GM21737 (cell line): ENCODE measurements around the gene GRK7.
"Not testable (repeated sequence)": the region's sequence is repeated elsewhere in the genome, so short reads cannot be mapped to it uniquely, and the experiment has no call there.

Experiments
- ATAC-seq: cut with Tn5 transposase; IDR thresholded peaks from one replicate; pipeline ENCODE4 v1.9.1; 2021; ENCODE audit warnings: mild to moderate bottlenecking, moderate library complexity; ENCODE audit not compliant: unreplicated experiment

Gene GRK7

DNA sequence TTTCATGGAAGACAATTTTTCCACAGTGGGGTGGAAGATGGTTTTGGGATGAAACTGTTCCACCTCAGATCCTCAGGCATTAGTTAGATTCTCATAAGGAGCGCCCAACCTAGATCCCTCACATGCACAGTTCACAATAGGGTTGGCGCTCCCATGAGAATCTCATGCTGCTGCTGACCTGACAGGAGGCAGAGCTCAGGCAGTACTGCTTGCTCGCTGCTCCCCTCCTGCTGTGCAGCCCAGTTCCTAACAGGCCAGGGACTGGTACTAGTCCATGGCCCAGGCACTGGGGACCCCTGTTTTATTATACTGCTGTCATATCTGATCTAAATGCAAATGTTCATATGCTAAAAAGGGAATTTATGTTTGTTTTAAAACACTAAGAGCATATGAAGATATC lies 9.8 kb upstream of the GRK7 start:
- no peak for ATAC-seq

- no peak for ATAC-seq
These were observed 9.2 kb upstream of the GRK7 start for GRCh38 chr3:141754032-141754431.

DNA sequence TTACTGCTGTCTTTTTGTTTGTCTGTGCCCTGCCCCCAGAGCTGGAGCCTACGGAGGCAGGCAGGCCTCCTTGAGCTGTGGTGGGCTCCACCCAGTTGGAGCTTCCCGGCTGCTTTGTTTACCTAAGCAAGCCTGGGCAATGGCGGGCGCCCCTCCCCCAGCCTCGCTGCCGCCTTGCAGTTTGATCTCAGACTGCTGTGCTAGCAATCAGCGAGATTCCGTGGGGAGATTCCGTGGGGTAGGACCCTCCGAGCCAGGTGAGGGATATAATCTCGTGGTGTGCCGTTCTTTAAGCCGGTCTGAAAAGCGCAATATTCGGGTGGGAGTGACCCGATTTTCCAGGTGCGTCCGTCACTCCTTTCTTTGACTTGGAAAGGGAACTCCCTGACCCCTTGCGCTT lies 656 bp upstream of the GRK7 start:
- ATAC-seq = not testable (repeated sequence)

DNA sequence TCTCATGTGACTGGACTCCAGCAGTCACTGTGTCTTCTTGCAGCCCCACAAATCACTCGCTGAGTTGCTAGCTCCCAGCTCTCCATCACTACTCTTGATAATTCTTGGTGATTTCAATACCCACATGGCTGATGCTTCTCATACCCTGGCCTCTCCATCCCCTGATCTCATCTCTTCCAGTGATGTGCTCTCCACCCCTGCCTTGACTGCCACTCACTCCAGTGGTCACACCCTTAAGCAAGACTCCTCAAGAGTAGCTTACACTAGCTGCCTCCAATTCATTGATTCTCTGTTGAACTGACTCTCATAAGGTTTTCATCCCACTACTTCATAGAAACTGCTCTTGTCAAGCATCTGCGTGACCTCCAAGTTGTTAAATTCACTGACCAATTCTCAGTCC lies 837 bp downstream of the GRK7 start:
- no peak for ATAC-seq

DNA sequence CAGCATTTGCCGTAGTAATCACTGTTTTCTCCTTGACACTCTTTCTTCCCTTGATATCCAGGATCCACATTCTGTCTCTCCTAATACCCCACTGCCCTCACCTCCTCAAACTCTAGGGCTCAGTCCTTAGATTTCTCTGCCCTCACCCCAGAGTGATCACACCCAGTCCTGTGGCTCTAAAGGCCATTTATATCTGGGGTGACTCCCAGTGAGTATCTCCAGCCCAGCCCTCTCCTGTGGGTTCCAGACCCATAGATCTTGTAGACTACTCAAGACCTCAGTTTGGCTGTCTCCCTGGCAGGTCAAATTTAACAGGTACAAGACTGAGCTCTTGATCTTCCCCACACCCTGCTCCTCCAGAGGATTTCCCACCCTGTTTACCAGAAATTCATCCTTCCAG lies 1.3 kb downstream of the GRK7 start:
- ATAC-seq = no peak

DNA sequence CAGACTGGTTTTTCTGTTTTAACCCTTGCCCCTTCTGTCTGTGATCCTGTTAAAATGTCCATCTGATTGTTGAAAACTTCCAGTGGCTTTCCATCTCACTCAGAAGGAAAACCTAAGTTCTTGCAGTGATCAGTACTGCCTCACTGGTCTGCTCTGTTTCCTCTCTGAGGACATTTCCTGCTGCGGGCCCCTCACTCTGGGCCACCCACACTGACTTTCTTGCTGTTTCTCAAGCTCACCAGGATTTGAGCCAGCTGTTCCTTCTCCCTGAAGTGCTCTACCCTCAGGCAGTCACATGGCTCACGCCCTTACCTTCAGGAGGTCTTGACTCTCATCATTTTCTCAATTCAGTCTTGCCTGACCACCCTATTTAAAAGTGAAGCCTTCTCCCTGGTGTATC lies 1.8 kb downstream of the GRK7 start:
- no peak for ATAC-seq

GRCh38 chr3:141767066-141767465 lies 3.9 kb downstream of the GRK7 start:
- ATAC-seq = no peak

- no peak for ATAC-seq
These were observed 6.2 kb downstream of the GRK7 start for GRCh38 chr3:141769221-141769894.

DNA sequence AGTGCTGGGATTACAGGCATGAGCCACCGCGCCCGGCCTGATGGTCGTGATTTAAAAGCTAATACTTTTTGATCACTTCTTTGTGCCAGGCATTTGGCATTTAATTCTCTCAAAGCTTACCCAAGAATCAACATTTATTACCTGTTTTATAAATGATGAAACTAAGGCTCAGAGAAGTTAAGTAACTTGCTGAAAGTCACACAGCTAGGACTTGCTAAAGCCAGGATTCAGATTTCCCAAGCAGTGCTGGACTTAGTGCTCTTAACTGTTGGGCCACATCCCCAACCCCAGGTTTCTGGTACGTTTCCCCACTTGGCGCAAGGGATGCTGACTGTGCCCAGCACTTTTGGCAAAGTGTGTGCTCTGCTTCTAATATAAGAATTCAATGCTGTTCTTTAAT lies 10.5 kb downstream of the GRK7 start:
- ATAC-seq = no peak

GRCh38 chr3:141776376-141776775 lies 13.2 kb downstream of the GRK7 start:
- ATAC-seq = no peak

DNA sequence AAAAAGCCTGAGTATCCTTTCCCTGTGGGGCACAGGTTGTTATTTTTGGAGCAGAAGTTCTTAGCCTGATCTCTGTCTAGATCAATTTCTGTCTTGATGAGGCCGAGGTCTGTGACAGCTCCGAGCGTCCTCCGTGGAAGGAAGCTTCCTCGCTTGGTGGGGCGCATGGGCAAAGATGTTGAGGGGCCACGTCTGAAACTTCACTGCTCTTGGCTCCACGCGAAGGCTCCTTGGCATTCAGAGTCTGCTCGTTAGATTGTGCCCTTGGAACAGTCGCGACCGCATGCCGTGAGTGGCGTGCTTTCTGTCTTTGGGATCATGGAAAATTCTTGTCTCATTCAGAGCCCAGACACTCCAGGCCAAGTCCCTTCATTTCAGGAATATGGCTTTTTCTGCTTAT lies 13.7 kb downstream of the GRK7 start:
- ATAC-seq = no peak

DNA sequence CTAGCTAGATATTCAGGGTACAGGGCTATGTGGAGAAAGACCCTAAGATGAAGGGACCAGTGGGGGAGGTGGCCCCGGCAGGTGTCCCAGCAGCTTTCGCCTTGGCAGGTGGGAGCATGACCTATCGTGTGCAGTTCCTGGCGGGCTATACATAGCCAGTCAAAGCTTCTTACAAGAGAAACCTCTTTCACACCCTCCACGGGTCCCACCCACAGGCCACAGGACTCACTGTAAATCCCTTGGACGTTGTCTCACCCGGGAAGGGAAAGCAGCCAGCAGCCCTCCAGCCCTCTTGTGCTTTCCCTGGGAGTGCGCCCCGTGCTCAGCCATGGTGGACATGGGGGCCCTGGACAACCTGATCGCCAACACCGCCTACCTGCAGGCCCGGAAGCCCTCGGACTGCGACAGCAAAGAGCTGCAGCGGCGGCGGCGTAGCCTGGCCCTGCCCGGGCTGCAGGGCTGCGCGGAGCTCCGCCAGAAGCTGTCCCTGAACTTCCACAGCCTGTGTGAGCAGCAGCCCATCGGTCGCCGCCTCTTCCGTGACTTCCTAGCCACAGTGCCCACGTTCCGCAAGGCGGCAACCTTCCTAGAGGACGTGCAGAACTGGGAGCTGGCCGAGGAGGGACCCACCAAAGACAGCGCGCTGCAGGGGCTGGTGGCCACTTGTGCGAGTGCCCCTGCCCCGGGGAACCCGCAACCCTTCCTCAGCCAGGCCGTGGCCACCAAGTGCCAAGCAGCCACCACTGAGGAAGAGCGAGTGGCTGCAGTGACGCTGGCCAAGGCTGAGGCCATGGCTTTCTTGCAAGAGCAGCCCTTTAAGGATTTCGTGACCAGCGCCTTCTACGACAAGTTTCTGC lies 15.0 kb downstream of the GRK7 start:
- ATAC-seq = no peak

GRCh38 chr3:141779667-141780066 lies 16.5 kb downstream of the GRK7 start:
- no peak for ATAC-seq

DNA sequence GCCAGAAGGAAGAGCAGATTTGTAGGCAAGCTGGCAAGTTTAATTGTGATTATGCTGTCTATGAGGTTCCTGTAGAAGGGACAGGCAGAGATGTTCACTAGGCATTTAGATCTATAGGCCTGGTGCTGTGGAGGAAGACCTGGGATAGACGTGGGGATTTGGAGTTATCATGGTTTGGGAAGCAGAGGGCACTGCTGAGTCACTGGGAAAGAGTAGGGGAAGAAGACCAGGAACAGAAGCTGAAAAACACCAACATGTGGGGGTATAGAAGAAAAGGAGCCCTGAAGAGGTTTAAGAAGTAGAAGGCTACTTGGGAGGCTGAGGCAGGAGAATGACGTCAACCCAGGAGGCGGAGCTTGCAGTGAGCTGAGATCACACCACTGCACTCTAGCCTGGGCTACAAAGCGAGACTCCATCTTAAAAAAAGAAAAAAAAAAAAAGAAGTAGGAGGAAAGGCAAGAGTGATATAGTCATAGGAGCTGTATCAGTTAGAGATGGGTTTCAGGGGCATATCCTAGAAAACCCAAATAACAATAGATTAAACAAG lies 19.3 kb downstream of the GRK7 start:
- ATAC-seq = no peak

- ATAC-seq = no peak
These were observed 20.4 kb downstream of the GRK7 start for GRCh38 chr3:141783632-141784031.

GRCh38 chr3:141784096-141784495 lies 20.9 kb downstream of the GRK7 start:
- ATAC-seq = no peak

- no peak for ATAC-seq
These were observed 21.3 kb downstream of the GRK7 start for GRCh38 chr3:141784531-141784930.

- no peak for ATAC-seq
These were observed 24.9 kb downstream of the GRK7 start for GRCh38 chr3:141788149-141788548.

DNA sequence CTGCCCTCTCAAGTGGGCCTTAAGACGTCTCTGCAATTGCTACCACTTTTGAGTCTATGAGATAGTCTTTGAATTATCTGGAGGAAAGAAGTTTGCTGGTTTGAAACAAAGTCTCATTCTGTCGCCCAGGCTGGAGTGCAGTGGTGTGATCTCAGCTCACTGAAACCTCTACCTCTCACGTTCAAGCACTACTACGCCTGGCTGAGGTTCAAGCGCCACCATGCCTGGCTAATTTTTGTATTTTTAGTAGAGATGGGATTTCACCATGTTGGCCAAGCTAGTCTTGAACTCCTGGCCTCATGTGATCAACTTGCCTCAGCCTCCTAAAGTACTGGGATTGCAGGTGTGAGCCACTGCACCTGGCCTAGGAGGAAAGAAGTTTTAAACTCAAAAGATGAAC lies 25.5 kb downstream of the GRK7 start:
- ATAC-seq = not testable (repeated sequence)

DNA sequence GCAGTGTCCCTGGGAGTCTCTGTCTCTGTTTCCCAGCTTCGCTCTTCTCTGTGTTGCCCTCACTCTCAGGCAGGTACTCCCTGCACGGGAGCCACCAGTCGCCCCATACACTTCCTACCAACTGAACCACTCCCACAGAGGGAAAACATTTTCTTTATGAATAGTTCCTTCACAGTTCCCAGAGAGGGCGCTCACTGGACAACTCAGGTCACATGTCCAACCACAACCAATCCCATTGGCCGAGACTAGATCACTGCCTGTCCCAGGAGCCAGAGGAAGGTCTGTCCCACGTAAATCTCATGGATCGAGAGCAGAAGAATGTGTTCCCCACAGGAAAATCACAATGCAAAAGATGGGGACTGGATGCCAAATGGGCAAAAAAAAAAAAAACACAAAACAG lies 26.1 kb downstream of the GRK7 start:
- ATAC-seq = no peak

- no peak for ATAC-seq
These were observed 27.0 kb downstream of the GRK7 start for GRCh38 chr3:141790171-141790570.

DNA sequence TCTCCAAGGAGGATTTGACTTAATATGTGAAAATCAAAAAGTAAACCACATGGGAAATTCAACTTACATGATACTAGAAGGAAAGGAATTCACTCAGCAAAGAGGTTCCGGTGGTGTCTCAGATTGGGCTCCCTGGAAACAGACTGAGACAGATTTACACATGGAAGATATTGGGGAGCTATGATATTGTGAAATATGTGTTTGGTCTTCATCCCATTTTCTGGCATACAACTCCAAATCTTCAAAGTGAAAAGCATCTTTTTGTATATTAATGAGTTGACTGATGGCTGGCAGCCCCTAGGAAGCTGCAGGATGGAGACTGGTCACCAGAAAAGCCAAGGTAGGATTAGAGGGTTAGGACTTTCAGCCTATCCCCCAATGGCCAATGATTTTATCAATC lies 29.3 kb downstream of the GRK7 start:
- no peak for ATAC-seq
